PFSK-1 (cell line): ENCODE results near the gene TSKU.

Experiments used
- FOXP2 ChIP-seq: optimal IDR thresholded peaks from 2 replicates; pipeline ENCODE3; 2011; ENCODE audit warnings: borderline replicate concordance, control low read depth, inconsistent platforms; ENCODE audit not compliant: insufficient read depth; ENCODE audit errors: extremely low read length, extremely low read depth
- POLR2AphosphoS5 ChIP-seq: IDR thresholded peaks from 2 replicates; pipeline ENCODE4 v1.6.1; 2012; ENCODE audit warnings: low read depth, mild to moderate bottlenecking, control low read depth, low read length, moderate library complexity
- REST ChIP-seq, 2 experiments: IDR thresholded peaks; 2 replicates each; pipeline versions ENCODE4 v1.6.1 to v1.8.0; 2011 to 2012; ENCODE audit warnings: low read depth in 2 of 2, low read length in 2 of 2, control low read depth in 1 of 2, inconsistent platforms in 1 of 2, mild to moderate bottlenecking in 1 of 2, moderate library complexity in 1 of 2; ENCODE audit not compliant: insufficient read depth in 1 of 2
- SIN3A ChIP-seq: IDR thresholded peaks from 2 replicates; pipeline ENCODE4 v1.6.1; 2012; ENCODE audit warnings: mild to moderate bottlenecking, low read length, moderate library complexity, borderline replicate concordance; ENCODE audit not compliant: insufficient read depth
- TAF1 ChIP-seq: IDR thresholded peaks from 2 replicates; pipeline ENCODE4 v1.6.1; 2012; ENCODE audit warnings: low read length, control low read depth, borderline replicate concordance; ENCODE audit not compliant: insufficient read depth

- TF ChIP-seq TAF1 (no peak), SIN3A (no peak), POLR2AphosphoS5 (no peak), REST (IDR thresholded peaks at IDR 0.05; ENCODE audit: insufficient read depth in 1 of 2, low read depth in 2 of 2, low read length in 2 of 2) (no peak), FOXP2 (no peak)
These were observed 33.1 kb upstream of the TSKU start for GRCh38 chr11:76750067-76750466.
